OCI-M2 (cell line): ENCODE results near the gene TRIM37.
"Not testable (repeated sequence)": the region's sequence is repeated elsewhere in the genome, so short reads cannot be mapped to it uniquely, and the experiment has no call there.

ENCODE experiments used
- DNase-seq: peaks from one replicate; lab custom pipeline; 2025; ENCODE audit not compliant: unreplicated experiment; lab: John Stamatoyannopoulos, UW

TRIM37 gene

DNA sequence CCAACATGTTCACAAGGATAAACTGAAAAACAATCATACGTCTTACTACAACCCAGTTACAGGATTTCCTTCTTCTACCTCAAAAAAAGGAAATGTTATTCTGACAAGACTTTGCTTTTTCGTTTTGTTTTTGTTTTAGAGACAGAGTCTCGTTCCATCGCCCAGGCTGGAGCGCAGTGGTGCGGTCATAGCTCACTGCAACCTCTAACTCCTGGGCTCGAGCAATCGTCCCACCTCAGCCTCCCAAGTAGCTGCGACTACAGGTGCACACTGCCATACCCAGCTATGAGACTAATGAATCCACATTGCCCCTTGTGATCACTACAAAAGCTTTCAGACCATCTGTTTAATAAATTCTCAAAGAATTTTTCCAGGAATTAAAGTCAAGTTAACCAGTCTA lies 8.8 kb upstream of the TRIM37 start:
- no peak for DNase-seq

DNA sequence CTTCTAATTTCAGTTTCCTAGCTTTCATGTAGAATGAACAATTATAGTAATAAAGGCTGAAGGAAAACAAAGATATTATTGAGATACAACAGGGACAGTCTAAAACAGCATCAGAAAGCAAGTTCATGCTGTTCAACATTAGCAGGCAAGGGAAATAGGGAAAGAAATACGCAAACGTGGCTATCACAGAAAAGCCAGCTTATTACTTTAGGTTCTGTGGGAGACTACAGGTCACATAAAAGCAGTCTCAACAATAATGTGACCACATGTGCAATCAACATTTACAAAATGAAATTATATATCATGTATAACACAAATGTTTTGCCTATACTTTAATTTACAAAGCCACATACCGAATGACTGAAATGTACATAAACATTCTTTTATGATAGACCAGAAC lies 4.9 kb upstream of the TRIM37 start:
- no peak for DNase-seq

DNA sequence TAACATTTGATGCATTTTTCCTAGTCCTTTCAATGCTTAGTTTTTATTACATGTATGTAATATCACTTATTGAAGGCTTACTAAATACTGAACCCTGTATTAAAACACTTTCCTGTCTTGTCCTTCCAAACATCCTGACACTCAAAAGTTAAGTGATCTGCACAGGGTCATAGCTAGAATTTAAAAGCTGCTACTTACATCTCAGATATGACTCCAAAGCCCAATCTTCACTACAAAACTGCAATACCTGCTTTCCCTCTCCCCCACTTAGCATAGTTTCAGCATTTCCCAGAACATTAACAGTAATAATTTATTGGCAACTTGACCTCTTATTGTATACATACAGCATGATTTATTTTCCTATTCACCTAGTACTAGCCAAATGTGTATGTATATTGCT lies 4.3 kb upstream of the TRIM37 start:
- no peak for DNase-seq

DNA sequence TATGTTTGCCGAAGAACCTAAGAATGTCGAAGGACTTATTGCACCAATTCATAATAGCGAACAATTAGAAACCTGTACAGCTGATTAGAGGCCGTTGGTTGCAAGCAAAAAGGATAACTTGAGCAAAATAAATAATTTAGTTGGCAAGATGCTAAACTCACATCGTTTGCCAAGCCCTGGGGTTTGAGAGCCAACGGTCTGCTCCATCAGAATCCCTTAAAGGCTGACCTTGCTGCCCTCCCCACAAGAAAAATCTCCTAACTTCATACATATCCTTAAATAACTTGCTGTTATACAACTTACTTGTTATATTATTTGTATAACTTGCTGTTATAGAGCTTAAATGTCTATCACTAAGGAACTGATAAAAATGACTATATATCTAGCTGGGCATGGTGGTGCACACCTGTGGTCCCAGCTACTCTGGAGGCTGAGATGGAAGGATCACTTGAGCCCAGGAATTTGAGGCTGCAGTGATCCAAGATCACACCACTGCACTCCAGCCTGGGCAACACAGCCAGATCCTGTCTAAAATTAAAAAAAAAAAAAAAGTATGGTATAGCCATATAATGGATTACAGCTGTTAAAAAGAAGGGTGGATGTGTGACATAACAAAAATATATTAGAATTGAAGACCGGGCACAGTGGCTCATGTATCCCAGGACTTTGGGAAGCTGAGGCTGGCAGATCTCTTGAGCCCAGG lies 1.9 kb upstream of the TRIM37 start:
- DNase-seq, result no peak

DNA sequence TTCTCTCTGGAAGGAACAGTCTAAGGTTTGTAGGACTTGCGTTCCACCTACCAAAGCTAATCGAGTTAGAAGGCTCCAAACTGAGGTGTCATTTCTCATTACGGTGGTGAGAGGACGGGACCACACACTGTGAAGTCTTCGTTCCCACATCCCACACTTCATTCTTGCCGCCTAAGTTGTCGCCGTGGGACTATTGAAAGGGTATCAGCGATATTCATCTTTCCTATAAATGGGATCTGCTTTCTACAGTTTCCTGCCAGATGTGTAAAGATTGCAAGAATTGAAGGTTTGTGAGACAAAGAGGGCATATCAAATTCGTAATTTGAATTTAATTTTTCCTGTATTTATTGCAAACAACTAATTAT lies 608 bp upstream of the TRIM37 start:
- DNase-seq, result no peak

DNA sequence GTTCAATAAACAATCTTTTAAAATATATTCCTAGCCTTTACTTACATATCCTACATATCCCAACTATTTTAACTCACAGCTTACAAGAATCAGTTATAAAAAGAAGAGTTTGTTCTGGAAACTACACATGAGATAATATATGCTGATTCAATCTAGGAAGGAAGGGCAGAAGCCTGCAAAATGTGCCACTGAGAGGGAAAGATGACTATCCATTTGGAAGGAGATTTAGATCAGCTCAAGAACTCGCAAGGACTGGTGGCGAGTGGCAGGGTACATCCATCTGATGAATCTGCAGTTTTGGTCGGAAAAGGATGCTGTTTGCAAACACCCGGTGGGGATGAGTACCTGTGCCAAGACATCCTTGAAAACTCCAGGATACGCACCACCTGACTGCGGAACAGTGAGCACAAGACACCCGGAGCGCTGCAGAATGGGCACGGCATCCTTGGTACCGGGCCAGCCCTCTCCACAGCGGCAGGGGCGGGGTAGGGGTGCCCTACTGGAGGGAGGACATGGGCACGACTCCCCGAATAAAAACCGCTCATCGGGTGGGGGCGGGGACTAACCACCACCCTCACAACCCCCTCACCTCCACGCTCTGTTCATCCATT lies 723 bp downstream of the TRIM37 start:
- no peak for DNase-seq

DNA sequence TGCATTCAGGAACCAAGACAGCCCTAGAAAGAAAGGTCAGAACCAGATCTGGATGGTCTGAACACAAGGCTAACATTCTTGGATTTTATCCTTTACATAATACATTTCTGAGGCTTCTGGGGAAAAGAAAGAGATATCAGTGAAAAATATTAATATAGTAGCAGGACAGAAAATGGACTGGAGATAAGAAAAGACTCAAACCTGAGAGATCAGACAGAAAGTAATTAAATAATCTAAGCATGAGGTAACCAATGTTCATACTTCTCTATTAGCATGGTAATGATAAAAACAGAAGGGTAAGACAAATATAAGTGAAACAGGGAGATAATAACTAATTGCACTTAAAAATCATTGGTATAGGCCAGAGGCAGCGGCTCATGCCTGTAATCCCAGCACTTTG lies 5.5 kb downstream of the TRIM37 start:
- no peak for DNase-seq

DNA sequence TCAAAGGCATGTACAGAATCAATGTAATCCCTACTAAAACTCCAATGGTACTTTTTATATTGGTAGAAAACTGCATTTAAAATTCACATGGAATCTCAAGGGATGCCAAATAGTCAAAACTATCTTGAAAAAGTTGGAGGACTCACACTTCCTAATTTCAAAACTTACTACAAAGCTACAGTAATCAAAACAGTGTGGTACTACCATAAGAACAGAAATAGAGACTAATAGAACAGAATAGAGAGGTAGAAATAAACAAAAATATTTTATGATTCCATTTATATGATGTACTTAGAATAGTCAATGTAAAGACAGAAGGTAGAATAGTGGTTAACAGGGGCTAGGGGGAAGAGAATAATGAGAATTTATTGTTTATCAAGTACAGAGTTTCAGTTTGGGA lies 8.8 kb downstream of the TRIM37 start:
- no peak for DNase-seq

DNA sequence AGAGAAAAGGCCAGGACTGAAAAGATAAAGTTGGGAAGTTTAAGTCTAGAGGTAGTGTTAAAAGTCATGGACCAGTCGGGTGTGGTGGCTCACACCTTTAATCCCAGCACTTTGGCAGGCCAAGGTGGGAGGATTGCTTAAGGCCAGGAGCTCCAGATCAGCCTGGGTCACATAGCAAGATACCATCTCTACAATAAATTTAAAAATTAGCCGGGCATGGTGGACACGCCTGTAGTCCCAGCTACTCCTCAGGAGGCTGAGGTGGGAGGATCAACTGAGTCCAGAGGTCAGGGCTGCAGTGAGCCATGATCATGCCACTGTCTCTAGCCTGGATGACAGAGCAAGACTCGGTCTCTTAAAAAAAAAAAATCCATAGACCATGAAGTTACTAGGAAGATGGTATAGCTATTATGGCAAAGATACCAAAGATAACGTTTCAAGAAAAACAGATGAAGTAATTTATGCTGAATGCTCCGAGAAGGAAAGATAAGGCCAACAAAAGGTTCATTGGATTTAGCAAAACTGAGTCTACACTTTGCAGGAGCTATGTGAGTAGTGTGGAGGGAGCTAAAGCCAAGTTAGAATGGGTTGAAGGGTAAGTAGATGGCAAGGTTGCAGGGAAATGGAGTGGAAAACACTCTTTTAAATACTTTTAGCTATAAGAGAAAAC lies 11.7 kb downstream of the TRIM37 start:
- no peak for DNase-seq

DNA sequence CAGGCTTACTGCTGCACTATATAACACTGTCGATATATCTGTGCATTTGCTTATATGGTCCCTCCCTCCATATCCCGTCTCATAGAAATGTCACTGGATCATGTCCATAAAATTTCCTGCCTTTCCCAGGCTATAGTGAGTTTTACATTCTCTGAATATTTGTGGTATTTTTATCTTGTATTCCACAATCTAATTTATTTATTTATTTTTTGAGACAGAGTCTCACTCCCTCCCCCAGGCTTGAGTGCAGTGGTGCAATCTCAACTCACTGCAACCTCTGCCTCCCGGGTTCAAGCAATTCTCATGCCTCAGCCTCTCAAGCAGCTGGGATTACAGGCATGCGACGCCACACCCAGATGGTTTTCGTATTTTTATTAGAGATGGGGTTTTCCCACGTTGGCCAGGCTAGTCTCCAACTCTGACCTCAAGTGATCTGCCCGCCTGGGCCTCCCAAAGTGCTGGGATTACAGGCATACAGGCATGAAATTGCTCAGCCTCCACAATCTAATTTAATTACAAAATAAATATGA lies 12.9 kb downstream of the TRIM37 start:
- DNase-seq, result no peak

DNA sequence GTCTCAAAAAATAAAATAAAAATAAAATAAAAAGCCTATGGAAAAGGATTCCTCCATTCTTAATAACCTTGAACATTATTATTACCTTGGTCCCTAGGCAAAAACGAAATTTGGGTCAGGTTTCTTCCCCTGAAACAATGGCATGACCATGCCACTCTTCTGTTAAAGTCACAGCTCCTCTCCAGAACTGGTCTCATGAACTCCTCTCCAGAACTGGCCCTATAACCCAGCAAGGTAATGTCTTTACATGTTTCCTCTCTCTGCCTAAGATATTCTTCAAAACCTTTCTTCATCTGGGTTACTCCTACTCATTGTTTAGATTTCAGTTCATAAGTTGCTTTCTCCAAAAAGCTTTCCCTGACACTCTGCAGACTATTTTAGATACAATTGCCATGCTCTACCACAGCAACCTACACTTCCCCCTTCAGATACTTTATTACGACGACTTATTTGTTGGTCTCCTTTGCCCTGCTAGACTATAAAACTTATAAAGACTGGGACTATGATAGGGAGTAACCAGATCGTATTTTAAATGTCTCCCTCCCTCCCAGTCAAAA lies 13.5 kb downstream of the TRIM37 start:
- DNase-seq, result no peak

DNA sequence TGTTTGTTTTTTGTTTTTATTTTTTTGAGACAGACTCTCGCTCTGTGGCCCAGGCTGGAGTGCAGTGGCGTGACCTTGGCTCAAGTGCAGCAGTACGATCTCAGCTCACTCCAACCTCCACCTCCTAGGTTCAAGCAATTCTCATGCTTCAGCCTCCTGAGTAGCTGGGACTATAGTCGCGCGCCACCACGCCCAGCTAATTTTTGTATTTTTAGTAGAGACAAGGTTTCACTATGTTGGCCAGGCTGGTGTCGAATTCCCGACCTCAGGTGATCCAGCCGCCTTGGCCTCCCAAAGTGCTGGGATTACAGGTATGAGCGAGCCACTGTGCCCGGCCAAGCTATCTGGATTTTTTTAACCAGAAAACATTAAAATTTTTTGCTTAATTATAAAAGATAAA lies 16.1 kb downstream of the TRIM37 start:
- not testable (repeated sequence) for DNase-seq

DNA sequence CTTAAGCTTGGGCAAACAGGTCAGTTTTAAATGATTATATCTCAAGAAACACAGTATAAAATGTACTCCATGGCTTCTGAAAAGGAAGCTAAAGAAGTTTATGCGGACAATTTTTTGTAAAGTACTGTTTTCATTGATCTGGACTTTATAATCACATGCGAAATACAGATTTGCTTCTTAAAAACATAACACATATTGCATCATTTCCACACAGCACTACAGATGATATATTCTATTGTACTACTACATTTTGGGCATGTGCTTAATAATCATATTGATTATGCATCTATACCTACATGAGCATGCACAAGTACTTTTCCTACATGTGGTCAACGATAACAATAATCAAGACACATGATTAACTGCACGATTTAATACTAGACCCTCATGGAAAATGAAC lies 22.5 kb downstream of the TRIM37 start:
- no peak for DNase-seq

DNA sequence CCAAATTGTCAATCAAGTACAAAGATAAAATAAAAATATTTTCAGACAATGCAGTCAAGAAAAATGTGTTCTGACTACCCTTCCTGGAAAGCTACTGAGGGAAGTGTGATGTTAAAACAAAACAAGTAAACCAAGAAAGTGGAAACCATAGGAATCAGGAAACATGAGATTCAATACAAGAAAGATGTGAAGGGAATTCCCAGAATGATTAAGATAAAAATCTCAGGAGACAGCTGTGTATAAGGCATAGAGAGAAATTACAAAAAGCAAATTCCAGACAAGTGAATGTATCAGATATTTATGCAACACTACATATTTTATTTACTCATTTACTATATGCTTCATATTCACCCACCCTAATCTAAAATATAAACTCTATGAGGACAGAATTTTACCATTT lies 32.2 kb downstream of the TRIM37 start:
- DNase-seq, result no peak

DNA sequence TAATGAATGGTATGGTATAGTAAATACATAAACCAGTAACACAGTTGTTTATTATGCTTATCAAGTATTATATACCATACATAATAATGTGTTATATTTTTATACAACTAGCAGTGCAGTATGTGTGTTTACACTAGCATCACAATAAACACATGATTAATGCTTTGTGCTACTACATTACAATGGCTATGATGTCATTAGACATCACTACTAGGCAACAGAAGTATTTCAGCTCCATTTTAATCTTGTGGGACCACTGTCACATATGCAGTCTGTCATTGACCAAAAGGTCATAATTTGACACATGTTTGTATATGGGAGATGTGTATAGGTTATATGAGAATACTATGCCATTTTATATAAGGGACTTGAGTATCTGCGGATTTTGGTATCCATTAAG lies 32.7 kb downstream of the TRIM37 start:
- DNase-seq, result no peak

DNA sequence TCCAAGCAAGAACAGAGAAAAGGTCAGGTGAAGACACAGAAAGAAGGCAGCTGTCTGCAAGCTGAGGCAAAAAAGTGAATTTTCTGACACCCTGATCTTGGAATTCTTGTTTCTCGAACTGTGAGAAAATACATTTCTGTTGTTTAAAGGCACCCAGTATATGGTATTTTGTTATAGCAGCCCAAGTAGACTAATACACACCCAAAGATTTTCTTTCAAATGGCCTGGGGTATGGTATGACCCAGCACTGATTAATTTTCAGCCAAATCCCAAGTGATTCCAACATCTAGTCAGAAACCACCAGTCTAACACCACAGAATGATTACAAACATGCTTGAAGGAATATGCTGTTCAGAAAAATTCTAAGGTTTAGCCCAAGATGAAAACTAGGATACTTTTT lies 36.8 kb downstream of the TRIM37 start:
- no peak for DNase-seq

DNA sequence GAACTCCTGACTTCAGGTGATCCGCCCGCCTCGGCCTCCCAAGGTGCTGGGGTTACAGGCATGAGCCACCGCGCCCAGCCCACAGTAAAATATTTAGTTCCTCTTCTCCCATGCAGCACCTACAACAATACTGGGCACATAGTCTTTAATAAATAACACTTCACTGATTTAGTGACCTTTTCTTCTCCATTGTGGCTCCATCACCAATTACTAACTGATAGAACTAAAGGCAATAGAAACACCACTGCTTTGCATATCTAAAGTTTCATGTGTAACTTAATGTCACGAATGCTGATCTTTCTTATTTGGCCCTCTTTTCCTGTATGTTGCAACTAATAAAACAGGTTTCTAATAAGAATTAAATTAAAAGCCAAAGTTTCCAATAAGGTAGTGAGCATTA lies 38.9 kb downstream of the TRIM37 start:
- DNase-seq, result no peak

DNA sequence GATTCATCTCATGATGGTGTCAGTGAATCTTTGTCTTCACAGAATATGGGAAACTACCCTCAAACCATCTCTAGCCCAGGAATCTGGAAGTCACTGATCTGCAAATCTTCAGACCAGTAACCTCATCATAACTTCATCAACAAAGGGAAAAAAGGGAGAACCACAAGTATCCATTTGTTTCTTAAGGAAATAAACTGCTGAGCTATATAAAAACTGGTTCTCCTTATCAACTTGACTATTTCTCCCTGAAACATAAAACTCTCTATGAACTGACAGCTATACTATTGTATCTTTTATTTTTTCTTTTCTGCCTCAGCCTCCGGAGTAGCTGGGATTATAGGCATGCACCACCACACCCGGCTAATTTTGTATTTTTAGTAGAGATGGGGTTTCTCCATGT lies 39.3 kb downstream of the TRIM37 start:
- DNase-seq, result no peak

DNA sequence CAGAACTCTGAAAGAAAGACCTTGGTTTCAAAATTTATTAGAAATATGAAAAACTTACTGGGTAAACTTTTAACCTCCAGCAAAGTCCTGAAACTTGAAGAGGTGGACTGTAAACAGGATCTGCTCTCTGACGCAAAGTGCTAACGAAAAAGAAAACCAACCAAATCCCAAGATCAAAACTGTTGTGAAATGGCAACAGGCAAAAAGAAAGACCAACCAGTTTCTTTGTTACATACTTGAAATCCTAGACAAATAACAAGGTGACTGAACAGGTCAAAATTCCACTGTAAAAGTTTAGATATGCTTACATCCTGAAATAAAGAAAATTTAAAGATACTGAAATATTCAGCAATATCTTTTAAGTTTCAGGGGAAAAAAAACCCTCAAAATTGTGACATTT lies 44.2 kb downstream of the TRIM37 start:
- no peak for DNase-seq

DNA sequence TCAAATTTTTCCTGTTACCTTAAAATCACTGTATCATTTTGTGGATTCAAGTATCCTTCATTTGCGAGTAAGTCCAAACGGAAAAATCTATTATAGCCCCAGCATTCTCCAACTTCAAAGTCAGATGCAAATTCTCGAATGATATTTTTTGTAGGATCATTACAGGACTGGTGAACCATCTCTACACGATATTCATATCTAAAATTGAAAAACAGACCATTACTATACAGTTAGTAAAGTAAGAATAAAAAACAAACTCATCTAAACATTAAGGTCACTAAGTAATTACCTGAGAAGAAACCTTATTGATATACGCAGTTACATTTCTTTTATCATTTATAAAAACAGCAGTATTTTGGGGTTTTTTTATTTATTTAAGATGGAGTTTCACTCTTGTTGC lies 49.8 kb downstream of the TRIM37 start:
- no peak for DNase-seq

DNA sequence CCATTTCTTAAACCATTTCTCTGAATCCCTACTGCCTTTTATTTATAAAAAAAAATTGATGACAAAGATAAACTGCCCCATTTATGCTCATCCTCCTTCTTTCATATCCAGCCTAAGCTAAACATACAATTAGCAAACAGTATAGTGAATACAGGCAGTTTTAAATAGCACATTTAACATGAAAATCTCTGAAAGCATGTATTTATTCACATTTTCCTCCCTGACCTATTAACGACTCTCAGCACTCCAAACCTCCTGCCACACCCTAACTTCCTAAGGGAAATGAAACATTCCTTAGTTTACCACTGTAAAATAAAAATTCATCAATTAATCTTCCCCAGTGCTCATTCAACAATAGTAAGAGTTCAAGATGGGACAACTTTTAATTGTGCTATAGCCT lies 56.9 kb downstream of the TRIM37 start:
- no peak for DNase-seq

DNA sequence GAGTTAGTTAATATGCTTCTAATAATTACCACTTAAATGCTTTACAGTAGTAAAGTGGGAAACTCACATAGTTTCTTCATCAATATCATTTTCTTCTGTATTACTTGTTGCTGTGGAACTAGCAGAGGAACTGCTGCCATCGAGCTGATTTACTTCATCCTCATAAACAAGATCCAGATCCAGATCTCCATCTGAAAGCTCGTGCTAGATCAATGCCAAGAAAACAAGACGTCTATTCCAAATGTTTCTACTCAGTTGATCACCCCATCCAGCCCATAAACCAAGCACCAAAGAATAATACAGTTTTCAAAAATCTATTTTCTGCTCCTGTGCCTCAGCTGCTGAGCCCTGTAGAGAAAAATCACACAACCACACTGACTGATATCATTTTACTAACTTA lies 59.1 kb downstream of the TRIM37 start:
- no peak for DNase-seq
